GM18873 (cell line): ENCODE data around the gene CLSTN1.
"Not testable (repeated sequence)": the region's sequence is repeated elsewhere in the genome, so short reads cannot be mapped to it uniquely, and the experiment has no call there.

ENCODE experiments used
- ATAC-seq: cut with Tn5 transposase; IDR thresholded peaks from one replicate; pipeline ENCODE4 v1.9.1; 2021; ENCODE audit warnings: mild to moderate bottlenecking, moderate library complexity, moderate number of reproducible peaks; ENCODE audit not compliant: unreplicated experiment, low FRiP score

CLSTN1 gene

GRCh38 chr1:9833632-9834031 lies 9.9 kb upstream of the CLSTN1 start:
- ATAC-seq, result no peak

DNA sequence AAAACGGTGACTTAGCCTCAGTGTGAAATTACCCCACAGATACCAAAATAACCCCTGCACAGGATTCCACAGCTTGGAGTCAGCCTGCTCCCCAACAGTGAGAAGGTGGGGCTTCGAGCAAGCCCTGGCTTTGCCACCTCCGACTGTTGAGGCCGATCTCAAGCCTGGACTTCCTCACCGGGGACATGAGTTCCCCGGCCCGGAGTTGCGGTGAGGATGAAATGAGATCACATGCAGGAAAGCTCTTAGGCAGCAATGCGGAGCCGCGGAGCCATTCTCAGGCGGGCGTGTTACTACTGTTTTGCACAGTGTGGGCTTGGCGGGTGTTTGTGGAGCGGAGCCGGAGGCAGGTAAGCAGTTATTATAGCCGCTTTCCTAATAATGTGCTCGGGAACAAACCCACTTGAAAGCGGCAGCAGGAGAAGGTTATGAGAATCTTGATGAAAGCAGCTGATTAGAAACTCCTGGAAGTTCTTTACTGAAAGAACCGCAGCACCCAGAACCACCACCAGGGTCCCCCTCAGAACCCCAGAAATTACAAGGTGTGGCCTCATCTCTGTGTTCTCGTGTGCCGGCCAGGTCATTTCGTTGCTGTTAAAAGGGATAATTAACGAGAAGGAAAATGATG lies 3.9 kb upstream of the CLSTN1 start:
- no peak for ATAC-seq

GRCh38 chr1:9826616-9827015 lies 2.9 kb upstream of the CLSTN1 start:
- no peak for ATAC-seq

- ATAC-seq, result no peak
These were observed 2.3 kb upstream of the CLSTN1 start for GRCh38 chr1:9826087-9826486.

GRCh38 chr1:9825093-9826074 lies 1.6 kb upstream of the CLSTN1 start:
- no peak for ATAC-seq

DNA sequence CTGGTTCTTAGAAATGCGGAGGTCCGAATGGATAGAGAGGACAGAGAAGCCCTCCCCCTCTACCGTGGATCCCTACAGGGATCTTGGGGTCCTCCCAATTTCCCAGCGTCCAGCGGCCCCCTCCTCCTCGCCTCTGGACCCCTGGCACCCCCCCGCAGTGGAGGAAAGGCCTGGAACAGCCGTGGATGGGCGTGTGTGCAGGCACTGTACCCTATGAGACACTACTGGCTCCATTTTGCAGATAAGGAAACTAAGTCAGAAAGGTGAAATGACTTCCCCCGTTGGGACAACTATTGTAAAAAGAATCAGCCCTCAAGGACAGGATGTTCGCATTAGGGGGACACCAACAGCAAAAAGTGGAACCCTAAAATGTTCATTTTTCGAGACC lies 931 bp upstream of the CLSTN1 start:
- no peak for ATAC-seq

- no peak for ATAC-seq
These were observed 147 bp downstream of the CLSTN1 start for GRCh38 chr1:9823693-9823942.

DNA sequence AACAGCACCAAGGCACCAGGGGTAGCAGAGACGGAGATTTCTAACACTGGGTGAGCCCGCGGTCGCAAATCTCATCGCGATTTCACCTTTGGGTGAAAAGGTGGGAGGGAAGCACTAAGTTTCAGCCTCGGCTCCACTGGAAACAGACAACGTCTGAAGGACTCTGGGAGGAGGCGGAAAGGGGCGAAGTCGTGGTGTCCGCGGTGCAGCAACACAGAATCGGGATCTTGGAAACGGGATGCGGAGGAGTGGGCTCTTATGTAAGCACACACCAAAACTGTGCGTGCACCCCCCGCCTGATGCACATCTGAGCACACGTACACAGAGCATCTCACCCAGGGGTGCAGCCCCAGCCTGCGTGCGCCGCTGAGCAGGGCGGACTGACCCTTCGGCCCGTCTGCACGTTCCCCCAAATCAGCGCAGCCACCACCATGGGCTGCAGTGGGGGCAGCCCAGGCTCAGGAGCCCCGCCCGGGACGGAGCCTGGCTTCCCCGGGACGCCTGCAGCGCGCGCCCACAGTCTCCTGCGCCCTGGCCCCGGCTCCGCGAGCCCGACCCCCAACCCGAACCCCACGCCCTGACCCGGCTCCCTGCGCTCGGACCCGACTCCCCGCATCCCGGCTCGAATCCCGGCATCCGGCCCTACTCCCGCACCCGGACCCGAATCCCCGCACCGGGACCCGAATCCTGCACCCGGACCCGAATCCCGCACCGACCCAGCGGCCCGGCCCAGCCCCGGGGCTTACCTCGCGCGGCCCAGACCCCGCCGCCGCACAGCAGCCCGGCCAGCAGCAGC lies 670 bp downstream of the CLSTN1 start:
- ATAC-seq, result no peak

DNA sequence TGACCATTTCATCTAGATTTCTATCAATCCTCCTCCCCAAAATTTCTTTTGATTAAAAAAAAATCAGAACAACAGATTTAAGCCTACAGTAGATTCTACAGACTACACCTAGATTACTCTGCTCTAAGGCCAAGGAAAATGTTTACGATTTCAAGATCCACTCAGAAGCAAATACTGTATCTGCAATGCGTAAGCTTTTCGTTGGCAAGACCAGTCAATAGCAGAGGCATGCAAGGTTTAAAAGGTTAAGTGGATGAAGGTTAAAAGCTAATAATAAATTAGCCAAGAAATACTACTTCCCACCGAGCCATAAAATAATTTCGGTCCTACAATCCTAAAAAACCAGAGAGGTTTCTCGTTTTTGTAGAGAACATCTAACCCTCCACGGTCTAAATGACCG lies 1.3 kb downstream of the CLSTN1 start:
- no peak for ATAC-seq

GRCh38 chr1:9821710-9822109 lies 2.1 kb downstream of the CLSTN1 start:
- ATAC-seq, result no peak

DNA sequence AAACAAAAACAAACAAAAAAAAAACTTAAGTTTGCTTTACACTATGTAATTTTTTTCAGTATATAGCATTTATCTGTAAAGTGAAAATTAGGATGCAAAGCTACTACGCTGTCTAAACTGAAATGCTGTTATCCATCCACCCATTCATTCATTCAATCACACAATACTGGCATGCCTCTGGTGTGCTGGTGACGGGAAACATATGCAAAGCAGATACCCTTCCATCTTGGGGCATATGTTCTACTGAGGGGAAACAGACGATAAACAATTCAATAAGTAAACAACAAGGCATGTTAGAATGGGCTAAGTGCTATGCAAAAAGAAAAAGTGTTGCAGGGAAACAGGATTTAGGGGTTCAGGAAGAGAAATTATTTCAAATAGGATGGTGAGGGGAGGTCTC lies 3.2 kb downstream of the CLSTN1 start:
- ATAC-seq, result no peak

- no peak for ATAC-seq
These were observed 6.0 kb downstream of the CLSTN1 start for GRCh38 chr1:9817734-9818133.

DNA sequence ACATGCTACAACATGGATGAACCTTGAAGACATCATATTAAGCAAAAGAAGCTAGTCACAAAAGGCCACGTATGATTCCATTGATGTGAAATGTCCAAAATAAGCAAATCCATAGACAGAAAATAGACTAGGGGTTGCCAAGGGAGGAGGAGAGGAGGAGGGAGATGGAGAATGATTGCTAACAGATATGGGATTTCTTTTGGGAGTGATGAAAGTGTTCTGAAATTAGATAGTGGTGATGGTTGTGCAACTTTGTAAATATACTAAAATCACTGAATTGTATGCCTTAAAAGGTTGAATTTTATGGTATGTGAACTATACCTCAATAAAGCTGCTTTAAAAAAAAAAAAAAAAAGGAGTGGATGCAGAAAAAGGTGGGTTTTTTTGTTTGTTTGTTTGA lies 7.6 kb downstream of the CLSTN1 start:
- no peak for ATAC-seq

DNA sequence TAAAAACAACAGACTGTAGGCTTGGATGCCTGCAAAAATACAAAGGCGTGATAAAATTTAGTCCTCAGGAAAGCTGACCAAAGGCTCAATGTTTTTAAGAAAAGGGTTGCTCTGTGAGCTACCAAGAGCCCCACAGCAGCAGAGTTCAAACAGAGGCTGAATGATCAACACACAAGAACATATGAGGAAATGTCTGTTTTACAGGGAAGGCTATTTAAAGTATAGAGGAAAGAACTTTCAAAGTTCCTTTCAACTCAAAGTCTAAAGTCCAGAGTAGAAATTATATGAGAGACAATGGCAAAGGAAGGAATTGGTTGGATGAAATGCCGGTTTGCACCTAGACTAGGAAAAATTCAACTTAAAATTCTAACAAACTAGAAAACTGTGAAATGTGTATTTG lies 8.6 kb downstream of the CLSTN1 start:
- ATAC-seq, result no peak

- no peak for ATAC-seq
These were observed 9.1 kb downstream of the CLSTN1 start for GRCh38 chr1:9814619-9815018.

DNA sequence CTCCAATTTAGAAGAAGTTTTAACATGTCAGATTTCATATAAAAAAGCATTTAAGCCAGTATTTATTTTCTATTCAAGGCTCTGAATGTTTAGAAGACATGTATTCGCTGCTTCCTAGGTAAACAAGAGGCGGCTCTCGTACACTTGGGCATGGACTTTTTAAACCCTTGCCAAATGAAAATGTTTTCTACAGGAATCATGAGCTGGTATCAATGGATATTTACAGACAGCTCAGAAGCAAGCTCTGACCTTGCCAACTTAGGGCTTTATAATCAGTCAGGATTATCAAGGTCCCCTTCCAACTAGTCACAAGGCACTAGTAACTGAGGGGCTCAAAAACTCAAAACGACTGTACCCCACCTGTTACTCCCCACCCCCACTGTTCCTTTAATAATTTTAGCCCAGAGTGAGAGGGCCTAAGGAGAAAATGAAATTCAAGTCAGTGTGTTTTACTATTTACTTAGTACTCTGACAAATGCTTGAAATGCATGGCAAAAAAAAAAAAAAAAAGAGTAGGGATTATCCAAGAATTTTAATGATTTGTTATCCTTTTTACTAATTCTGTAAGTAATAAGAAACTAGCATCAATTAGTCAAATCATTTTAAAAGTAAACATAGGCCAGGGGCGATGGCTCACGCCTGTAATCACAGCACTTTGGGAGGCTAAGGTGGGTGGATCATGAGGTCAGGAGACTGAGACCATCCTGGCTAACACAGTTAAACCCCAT lies 12.4 kb downstream of the CLSTN1 start:
- ATAC-seq, result no peak

DNA sequence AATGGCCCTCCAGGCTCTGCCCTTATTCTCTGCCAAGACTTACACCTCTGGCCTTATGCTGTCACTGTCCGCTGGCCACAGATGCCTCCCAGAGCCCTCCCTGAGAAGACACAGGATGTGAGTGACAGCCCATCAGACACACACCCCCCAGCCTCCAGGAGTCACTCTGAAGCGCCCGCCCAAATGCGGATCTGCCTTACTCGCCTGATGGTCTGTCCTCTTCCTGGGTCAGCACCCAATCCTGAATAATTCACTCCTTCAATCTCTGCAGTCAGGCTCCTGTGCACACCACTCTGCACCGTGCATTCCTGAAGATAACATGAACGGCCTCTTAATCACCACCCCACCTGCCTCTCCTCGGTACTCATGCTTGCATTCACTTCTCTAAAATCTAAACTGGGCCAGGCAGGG lies 14.7 kb downstream of the CLSTN1 start:
- no peak for ATAC-seq

DNA sequence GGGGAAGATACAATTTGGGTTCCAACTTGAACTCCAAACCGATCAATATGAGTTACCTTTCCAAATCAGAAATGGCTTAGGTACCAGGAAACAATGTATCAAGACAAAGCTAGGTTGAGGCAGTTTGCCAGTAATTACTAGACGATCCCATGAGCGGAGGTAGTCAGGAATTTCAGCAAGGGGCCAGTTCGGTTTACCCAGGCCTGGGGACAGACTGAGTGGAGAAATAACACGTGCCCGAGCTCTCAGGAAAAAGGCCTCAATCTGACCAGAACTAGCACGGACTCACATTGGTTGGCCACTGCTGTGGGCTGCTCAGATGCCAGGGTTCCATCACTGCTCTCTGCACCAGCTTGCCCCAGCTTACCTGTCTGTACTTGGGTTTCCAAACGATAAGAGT lies 15.3 kb downstream of the CLSTN1 start:
- no peak for ATAC-seq

DNA sequence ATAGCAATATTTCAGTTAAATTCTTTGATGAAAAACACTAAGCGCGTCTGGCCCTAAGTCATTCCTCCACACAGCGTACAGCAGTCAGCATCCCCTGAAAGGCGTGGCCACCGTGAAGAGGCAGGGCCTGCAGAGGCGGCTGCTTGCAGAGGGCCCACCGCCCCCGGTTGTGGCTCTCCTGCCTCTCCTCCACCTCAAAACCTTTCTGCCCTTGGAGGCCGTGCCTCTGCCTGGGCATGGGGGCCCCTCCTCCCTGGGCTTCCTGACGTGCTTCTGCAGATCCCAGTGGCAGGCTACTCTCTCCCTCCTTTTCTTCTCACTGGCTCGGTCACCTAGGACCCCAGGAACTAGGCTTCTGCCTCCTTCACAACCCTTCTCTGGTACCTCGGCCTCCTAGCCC lies 16.2 kb downstream of the CLSTN1 start:
- no peak for ATAC-seq

DNA sequence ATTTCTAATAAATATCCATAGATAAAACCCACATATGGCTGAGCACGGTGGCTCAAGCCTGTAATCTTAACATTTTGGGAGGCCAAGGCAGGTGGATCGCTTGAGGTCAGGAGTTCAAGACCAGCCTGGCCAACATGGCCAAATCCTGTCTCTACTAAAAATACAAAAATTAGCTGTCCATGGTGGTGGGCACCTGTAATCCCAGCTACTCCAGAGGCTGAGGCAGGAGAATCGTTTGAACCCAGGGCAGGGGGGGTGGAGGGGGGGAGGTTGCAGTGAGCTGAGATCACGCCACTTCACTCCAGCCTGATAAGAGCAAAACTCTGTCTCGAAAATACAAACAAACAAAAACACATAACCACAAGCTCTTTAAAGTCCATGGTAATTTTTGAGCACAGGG lies 17.8 kb downstream of the CLSTN1 start:
- ATAC-seq, result not testable (repeated sequence)

DNA sequence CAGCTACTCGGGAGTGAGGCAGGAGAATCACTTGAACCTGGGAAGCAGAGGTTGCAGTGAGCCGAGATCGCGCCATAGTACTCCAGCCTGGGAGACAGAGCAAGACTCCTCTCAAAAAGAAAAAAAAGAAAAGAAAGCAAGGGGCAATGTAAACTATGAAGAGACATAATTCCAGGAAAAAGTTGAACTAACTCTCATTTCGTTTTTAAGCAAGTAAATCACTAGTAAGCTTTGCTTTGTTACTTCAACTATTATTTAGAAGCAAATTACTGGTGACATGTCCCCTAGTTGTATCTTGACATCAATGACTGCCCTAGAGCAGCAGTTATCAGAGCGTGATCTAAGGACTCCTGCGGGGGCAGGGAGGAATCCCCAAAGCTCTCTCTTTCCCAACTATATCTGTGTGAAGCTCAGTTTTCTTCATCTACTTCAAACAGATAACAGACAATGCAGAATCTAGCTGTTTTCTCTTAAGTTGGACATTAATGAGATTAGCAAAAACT lies 18.7 kb downstream of the CLSTN1 start:
- ATAC-seq, result no peak
